GM15510 (cell line): ENCODE data around the gene HNRNPA1.

ENCODE experiments used
- POLR2A ChIP-seq: IDR thresholded peaks from 3 replicates; pipeline ENCODE4 v1.6.1; 2011; ENCODE audit warnings: borderline replicate concordance; ENCODE audit not compliant: insufficient read length; ENCODE audit errors: extremely low read depth

HNRNPA1 gene

DNA sequence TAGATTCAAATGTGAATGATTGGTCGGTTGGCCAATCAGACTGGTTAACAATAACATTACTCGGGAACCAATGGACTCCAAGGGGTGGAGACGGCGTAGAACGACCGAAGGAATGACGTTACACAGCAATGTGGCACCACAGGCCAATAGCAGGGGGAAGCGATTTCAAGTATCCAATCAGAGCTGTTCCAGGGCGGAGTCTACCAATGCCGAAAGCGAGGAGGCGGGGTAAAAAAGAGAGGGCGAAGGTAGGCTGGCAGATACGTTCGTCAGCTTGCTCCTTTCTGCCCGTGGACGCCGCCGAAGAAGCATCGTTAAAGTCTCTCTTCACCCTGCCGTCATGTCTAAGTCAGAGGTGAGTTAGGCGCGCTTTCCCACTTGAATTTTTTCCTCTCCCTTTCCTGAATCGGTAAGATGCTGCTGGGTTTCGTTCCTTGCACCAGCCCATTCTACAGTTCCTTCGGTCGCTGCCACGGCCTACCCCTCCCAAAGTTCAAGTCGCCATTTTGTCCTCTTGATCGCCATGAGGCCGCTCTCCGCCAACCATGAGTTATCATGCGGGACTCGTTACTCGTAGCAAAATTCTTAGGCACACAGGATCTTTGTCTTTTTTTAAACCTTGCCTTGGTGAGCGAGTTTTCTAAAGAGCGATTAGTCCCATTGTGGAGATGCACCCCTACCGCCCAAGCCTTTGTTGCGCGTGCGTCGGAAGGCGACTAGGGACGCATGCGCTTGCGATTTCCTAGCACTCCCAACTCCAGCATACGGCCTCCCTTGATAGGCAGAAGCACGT lies at the start of gene HNRNPA1:
Gene HNRNPA1 (plus strand): TSS at position 259 of the 793 bp plus-strand sequence. CDS start 82 bp downstream, at position 341.
- TF ChIP-seq POLR2A: peak; percentile 97

DNA sequence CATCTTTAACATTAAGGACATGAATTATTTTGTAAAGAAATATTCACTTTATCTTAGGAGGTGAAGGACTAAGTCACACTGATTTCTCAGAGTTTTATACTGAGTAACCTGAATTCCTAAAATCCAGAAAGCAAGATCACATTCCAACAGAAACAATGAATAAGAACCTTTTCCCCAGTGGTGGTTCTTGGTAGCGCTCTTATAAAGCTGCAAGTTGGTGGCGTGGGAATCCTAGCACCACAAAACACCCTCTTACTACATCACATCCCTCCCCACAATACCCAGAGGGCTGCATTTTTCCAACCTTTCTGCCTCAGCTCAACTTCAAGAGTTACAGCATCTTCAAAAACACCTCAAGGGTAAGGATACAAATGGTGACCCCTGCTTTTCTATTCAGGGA lies 47.7 kb upstream of the HNRNPA1 start:
- no peak for TF ChIP-seq POLR2A

DNA sequence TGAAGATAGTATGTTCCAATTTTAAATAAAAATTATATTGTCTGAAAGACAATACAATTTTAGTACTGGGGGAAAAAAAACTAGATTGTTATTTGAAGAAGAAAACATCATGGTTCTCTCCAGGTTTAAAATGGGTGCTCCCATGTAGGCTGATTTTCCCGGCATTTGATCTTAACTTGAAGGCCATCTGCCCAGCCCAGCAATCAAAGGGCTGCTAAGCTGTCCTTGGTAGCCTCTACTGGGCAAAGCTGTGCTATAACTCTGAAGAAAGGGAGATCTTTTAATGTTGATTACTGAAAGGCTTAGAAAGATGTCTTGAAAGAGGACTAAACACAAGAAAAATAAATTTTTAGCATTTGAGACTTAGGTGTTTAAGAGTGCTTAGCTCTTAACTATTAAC lies 42.0 kb upstream of the HNRNPA1 start:
- TF ChIP-seq POLR2A: no peak

DNA sequence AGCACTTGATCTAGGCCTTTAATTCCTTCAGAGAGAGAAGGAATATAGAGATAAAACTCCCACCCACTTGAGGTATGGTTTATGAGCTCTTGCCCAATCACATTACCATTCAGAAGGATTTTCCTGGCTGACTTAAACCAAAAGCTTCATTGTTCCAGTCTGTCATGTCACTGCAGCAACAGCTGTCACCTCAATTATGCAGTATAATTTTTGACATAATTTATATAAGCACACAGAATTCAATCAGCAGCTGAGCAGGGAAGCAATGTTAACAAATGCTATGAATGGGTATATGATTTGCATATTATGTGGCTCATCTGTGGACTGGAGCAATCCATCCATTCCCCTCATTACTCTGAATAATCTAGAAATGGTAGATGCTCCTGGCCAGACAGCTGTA lies 40.9 kb upstream of the HNRNPA1 start:
- no peak for TF ChIP-seq POLR2A

DNA sequence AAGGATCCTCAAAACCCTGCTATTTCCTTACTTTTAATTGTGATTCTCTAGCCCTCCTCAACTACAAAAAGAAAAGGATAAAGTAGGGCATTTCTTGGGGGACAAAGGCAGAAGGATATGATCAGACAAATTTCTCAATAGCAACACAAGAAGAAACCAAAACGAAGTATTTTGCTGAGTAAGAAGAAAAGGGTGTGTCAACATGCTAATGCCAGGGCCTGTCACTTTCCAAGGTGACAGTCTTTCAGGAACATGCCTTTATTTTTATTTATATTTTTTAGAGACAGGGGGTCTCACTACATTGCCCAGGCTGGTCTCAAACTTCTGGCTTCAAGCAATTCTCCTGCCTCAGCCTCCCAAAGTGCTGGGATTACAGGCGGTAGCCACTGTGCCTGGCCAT lies 40.4 kb upstream of the HNRNPA1 start:
- no peak for TF ChIP-seq POLR2A

DNA sequence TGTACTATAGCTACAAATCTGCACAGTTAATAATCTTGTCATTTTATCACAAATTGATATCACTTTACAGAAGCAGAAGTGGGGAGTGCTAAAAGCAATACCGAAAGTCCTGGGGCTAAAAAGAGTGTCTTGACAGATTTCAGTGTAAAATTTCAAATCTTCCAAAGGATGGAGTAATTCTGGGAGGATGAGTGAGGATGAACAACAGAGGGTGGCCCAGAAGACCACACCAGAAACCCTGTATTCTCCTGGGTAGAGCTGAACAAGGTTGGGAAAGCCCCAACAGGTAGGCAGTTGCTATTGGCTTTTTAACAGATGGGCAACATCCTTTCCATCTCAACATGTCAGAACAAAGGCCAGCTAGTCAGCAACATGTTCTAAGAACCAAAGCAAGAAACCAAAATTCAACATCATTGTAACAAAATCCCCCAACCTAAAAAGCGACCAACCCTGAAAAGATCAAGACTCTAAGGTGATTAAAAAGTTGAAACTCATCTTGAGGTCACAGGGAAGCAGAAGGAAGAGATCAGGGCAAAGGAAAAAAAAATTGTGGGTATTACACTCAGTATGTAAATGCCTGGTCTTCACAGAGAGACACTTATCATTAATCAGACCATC lies 39.4 kb upstream of the HNRNPA1 start:
- no peak for TF ChIP-seq POLR2A

DNA sequence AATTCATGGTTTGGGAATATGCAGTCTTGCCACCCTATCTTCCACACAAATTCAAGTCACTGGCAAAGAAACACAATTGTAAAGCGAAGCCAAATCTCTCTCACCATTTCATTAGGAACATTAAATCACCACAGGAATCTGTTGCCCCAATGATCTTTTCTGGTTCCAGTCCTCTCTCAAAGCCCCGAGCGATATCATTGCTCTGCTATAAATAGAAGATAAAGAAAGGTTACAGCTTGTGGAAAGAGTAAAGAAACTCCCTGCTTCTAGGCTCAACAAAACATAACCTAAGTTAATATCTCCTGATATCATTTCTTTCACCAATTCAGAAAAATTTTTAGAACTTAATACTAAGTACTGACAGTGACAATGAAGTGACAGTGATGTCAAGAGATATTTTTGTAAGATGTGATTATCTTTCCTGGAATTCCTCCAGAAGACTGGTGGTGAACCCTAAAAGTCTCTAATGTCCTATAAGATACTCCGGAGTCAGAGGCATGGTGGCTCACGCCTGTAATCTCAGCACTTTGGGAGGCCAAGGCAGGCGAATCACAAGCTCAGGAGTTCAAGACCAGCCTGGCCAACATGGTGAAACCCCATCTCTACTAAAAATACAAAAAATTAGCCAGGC lies 34.4 kb upstream of the HNRNPA1 start:
- TF ChIP-seq POLR2A: no peak

DNA sequence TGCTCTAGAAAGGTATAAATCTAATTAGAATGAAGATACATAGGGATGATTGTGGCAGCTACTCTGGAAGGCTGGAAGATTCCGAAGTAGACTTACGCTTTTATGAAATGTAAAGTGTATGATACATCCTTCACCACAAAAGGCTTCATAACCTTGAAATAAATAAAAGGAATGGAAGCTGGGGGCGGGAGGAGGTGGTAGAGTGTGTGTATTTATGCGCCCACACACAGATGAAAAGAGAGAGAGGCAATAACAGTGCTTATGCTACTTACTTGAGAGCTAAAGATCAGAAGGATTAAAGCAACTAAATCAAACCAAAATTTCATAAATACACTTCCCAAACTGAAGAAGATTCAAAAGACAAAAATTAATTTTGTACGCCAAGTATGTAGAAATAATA lies 31.0 kb upstream of the HNRNPA1 start:
- TF ChIP-seq POLR2A: no peak

DNA sequence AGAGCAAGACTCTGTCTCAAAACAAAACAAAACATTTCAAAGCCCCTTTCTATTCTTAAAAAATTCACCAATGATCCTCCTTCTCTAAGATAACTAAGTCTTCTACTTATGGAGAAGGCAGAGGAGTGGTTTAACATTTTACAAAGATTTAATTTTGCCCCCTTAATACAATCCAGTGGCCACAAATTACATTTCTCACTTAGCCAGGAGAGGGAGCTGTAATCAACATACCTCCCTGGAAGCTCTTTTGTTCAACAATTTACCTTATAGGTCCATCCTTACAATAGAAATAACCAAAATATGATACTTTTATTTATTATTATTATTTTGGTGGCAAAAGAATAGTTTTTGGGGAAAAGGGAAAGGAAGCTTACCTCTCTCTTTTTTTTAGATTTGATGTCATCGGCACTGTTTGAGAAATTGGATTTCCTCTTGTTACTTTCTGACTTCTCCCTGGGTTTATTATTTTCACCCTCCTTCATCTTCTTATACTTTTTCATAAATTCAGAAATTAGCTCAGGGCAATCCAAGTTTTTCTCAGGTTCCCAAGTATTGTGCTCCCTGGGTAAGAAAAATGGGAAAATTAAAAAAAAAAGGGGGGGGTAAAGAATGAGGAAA lies 28.8 kb upstream of the HNRNPA1 start:
- TF ChIP-seq POLR2A: no peak

DNA sequence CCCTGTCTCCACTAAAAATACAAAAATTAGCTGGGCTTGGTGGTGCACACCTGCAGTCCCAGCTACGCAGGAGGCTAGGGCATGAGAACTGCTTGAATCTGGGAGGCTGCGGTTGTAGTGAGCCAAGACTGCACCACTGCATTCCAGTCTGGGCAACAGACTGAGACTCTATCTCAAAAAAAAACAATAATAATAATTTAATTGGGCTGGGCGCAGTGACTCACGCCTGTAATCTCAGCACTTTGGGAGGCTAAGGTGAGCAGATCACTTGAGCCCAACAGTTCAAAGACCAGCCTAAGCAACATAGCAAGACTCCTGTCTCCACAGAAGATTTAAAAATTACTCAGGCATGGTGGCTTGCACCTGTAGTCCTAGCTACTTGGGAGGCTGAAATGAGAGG lies 27.3 kb upstream of the HNRNPA1 start:
- TF ChIP-seq POLR2A: no peak

DNA sequence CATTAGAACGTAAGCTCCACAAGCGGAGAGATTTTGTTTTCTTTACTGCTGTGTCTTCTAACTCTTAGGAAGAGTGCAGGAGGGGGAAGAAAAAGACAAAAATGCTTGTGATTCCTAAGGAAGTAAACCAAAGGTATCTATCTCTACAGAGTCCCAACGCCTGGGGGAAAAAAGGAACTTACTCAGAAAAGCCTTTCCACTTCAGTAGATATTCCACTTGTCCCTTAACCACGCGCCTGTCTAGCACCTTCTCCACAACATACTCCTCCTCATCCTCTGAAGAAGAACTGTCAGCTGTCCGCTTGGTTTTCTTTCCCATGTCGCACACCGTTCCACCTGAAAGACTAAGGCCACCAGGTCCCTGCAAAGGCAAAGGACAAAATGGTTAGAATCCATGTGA lies 23.2 kb upstream of the HNRNPA1 start:
- no peak for TF ChIP-seq POLR2A

DNA sequence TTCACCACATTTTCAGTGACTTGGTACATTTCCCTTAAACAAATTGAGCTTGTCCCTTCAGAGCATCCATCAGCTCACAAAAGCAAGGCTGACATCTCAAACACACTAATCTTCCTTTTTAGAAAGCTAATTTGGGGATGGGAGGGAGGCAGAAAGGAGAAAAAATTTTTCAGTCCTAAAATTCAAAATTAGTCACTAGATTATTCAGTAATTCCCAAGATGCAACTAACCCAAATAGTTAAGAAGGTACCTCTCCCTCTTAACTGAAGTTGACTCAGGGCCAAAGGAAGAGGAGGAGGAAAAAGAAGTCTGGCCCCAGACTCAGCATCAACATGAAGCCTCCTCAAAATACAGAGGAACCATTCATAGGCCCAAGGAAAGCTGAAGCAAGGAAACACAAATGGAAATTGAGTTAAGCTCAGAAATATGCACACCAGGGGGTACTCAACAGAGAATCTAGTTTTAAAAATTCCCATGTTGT lies 22.3 kb upstream of the HNRNPA1 start:
- no peak for TF ChIP-seq POLR2A

DNA sequence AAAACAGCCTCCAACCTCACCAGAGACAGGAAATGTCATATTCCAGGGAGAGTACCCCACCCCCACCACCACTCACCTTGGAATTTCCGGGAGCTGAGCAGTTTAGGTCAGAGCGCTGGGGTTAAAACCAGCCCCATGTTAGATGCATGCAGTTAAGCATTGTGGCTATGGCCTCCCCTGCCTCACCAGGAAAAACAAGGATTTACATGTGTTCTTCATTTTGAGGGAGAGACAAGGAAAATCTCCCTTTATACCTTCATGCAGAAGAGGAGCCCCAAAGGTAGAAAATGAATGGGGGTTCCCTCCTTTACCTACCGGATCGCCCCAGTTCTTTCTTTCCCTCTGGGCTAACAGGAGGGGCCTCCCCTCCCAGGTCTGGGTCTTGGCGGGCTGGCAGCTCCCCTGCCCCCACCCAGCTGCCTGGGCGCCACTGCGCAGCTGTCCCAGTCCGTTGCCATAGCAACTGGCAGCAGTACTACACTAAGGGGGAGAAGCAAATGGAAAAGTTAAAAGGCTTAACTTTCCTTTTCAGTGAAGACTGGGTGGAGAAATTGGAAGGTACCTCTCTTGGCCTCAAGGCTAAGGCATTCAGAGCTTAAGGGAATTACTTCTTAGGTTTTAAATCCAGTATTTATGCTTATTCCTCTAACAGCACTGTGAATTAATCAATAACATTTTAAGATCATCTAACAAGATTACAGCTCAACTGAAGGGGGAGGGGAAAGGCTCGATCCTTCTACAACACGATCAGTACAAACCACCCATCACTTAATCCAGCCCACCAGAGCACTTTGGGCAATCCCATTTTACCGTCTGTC lies 21.1 kb upstream of the HNRNPA1 start:
- no peak for TF ChIP-seq POLR2A

DNA sequence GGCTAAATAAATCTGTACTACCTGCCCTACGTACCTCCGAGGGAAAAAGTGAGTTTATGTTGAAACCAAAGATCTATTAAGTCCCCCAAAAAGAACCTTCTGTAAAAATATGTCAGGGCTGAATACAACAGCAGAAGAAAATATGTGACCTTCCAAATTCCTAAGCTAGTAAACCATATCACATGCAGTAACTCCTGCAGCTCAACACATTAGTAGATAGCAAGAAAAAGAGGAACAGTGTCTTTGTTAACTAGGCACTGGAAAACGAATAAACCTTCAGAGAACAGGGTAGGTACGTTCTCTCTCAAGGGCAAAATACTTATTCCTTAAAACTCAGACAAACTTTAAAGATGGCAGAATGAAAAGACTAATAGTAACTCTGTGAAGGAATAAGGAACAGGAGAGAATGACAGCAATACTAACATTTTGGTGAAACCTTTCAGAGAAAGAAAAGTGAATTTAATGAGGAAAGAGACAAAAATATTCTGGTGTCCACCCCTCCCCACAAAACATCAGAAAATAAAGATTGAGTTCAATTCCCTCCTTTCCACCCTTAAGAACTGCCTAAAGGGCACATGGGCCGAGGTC lies 18.6 kb upstream of the HNRNPA1 start:
- no peak for TF ChIP-seq POLR2A
